Measurements from ENCODE around the gene ZBTB21. TPM values are rescaled to one million over a fixed set of nuclear protein-coding genes. Genes with fewer than 3 reads are reported as not detected.
"Not testable (repeated sequence)": the region's sequence is repeated elsewhere in the genome, so short reads cannot be mapped to it uniquely, and the experiment has no call there.

ZBTB21 gene
- total RNA-seq, 1 donor, result 60.4 TPM

- Histone ChIP-seq H3K4me3 (ENCODE audit: low read length) (no peak overlapping the region), H3K27me3 (ENCODE audit: insufficient read depth, low read length) (no peaks in the 10 kb centered on the region), H3K4me1 (ENCODE audit: insufficient read depth, low read length) (no peaks in the 10 kb centered on the region), H3K9me3 (ENCODE audit: low read depth, low read length) (no peaks in the 10 kb centered on the region)
Measured at GRCh38 chr21:42000908-42001307, 9.3 kb downstream of the ZBTB21 start.

- Histone ChIP-seq H3K9me3 (ENCODE audit: low read depth, low read length) (no peaks in the 10 kb centered on the region), H3K27me3 (ENCODE audit: insufficient read depth, low read length) (no peaks in the 10 kb centered on the region), H3K4me3 (ENCODE audit: low read length) (no peak overlapping the region), H3K4me1 (ENCODE audit: insufficient read depth, low read length) (no peaks in the 10 kb centered on the region)
Measured at GRCh38 chr21:41997657-41998056, 12.5 kb downstream of the ZBTB21 start.

GRCh38 chr21:41995577-41995976 lies 14.6 kb downstream of the ZBTB21 start:
- Histone ChIP-seq H3K4me1 (ENCODE audit: insufficient read depth, low read length) (no peaks in the 10 kb centered on the region), H3K27me3 (ENCODE audit: insufficient read depth, low read length) (no peaks in the 10 kb centered on the region), H3K4me3 (ENCODE audit: low read length) (no peak overlapping the region), H3K9me3 (ENCODE audit: low read depth, low read length) (no peaks in the 10 kb centered on the region)

- not testable (repeated sequence) for H3K9me3 ChIP-seq (ENCODE audit: low read depth, low read length); H3K4me1 ChIP-seq (ENCODE audit: insufficient read depth, low read length); H3K27me3 ChIP-seq (ENCODE audit: insufficient read depth, low read length); H3K4me3 ChIP-seq (ENCODE audit: low read length)
Measured at GRCh38 chr21:41994613-41995012, 15.5 kb downstream of the ZBTB21 start.

GRCh38 chr21:41993744-41994143 lies 16.4 kb downstream of the ZBTB21 start:
- Histone ChIP-seq H3K9me3 (ENCODE audit: low read depth, low read length) (no peaks in the 10 kb centered on the region), H3K27me3 (ENCODE audit: insufficient read depth, low read length) (no peaks in the 10 kb centered on the region), H3K4me1 (ENCODE audit: insufficient read depth, low read length) (no peaks in the 10 kb centered on the region), H3K4me3 (ENCODE audit: low read length) (no peak overlapping the region)

GRCh38 chr21:41992576-41992975 lies 17.6 kb downstream of the ZBTB21 start:
- H3K27me3 ChIP-seq (ENCODE audit: insufficient read depth, low read length), result no peaks in the 10 kb centered on the region
- H3K9me3 ChIP-seq (ENCODE audit: low read depth, low read length), result no peaks in the 10 kb centered on the region
- H3K4me1 ChIP-seq (ENCODE audit: insufficient read depth, low read length), result no peaks in the 10 kb centered on the region
- H3K4me3 ChIP-seq (ENCODE audit: low read length), result no peak overlapping the region

- H3K4me3 ChIP-seq (ENCODE audit: low read length), result no peak overlapping the region
- no peaks in the 10 kb centered on the region for H3K4me1 ChIP-seq (ENCODE audit: insufficient read depth, low read length)
- H3K27me3 ChIP-seq (ENCODE audit: insufficient read depth, low read length), result no peaks in the 10 kb centered on the region
- H3K9me3 ChIP-seq (ENCODE audit: low read depth, low read length), result no peaks in the 10 kb centered on the region
Measured at GRCh38 chr21:41991659-41992058, 18.5 kb downstream of the ZBTB21 start.

GRCh38 chr21:41989698-41990097 lies 20.5 kb downstream of the ZBTB21 start:
- H3K4me3 ChIP-seq (ENCODE audit: low read length), result no peak overlapping the region
- no peaks in the 10 kb centered on the region for H3K27me3 ChIP-seq (ENCODE audit: insufficient read depth, low read length)
- no peaks in the 10 kb centered on the region for H3K4me1 ChIP-seq (ENCODE audit: insufficient read depth, low read length)
- H3K9me3 ChIP-seq (ENCODE audit: low read depth, low read length), result no peaks in the 10 kb centered on the region

GRCh38 chr21:41987310-41987709 lies 22.9 kb downstream of the ZBTB21 start:
- Histone ChIP-seq H3K4me3 (ENCODE audit: low read length) (no peak overlapping the region), H3K27me3 (ENCODE audit: insufficient read depth, low read length) (no peaks in the 10 kb centered on the region), H3K4me1 (ENCODE audit: insufficient read depth, low read length) (no peaks in the 10 kb centered on the region), H3K9me3 (ENCODE audit: low read depth, low read length) (no peaks in the 10 kb centered on the region)

- H3K4me3 ChIP-seq (ENCODE audit: low read length), result no peak overlapping the region
Measured at GRCh38 chr21:41985662-41986416, 24.3 kb downstream of the ZBTB21 start.

GRCh38 chr21:41983229-41983628 lies 26.9 kb downstream of the ZBTB21 start:
- H3K9me3 ChIP-seq (ENCODE audit: low read depth, low read length), result no peaks in the 10 kb centered on the region
- no peaks in the 10 kb centered on the region for H3K4me1 ChIP-seq (ENCODE audit: insufficient read depth, low read length)
- H3K27me3 ChIP-seq (ENCODE audit: insufficient read depth, low read length), result no peaks in the 10 kb centered on the region
- H3K4me3 ChIP-seq (ENCODE audit: low read length), result no peak overlapping the region

More at GRCh38 chr21:41985662-41986416, 24.3 kb downstream of the ZBTB21 start:
- Histone ChIP-seq H3K27me3 (ENCODE audit: insufficient read depth, low read length) (no peaks in the 10 kb centered on the region), H3K9me3 (ENCODE audit: low read depth, low read length) (no peaks in the 10 kb centered on the region), H3K4me1 (ENCODE audit: insufficient read depth, low read length) (no peaks in the 10 kb centered on the region)

GRCh38 chr21:41980561-41980960 lies 29.6 kb downstream of the ZBTB21 start:
- Histone ChIP-seq H3K4me3 (ENCODE audit: low read length) (no peak overlapping the region), H3K9me3 (ENCODE audit: low read depth, low read length) (no peaks in the 10 kb centered on the region), H3K27me3 (ENCODE audit: insufficient read depth, low read length) (no peaks in the 10 kb centered on the region), H3K4me1 (ENCODE audit: insufficient read depth, low read length) (no peaks in the 10 kb centered on the region)

- H3K4me3 ChIP-seq (ENCODE audit: low read length), result no peak overlapping the region
- no peaks in the 10 kb centered on the region for H3K9me3 ChIP-seq (ENCODE audit: low read depth, low read length)
- H3K27me3 ChIP-seq (ENCODE audit: insufficient read depth, low read length), result no peaks in the 10 kb centered on the region
- no peaks in the 10 kb centered on the region for H3K4me1 ChIP-seq (ENCODE audit: insufficient read depth, low read length)
Measured at GRCh38 chr21:41979751-41980369, 30.3 kb downstream of the ZBTB21 start.

- Histone ChIP-seq H3K4me1 (ENCODE audit: insufficient read depth, low read length) (peaks cover 5% of the 10 kb centered on the region), H3K27me3 (ENCODE audit: insufficient read depth, low read length) (no peaks in the 10 kb centered on the region), H3K4me3 (ENCODE audit: low read length) (no peak overlapping the region), H3K9me3 (ENCODE audit: low read depth, low read length) (no peaks in the 10 kb centered on the region)
Measured at GRCh38 chr21:41979335-41979734, 30.8 kb downstream of the ZBTB21 start.

- no peak overlapping the region for H3K4me3 ChIP-seq (ENCODE audit: low read length)
- H3K9me3 ChIP-seq (ENCODE audit: low read depth, low read length), result no peaks in the 10 kb centered on the region
- peaks cover 11% of the 10 kb centered on the region for H3K4me1 ChIP-seq (ENCODE audit: insufficient read depth, low read length)
- H3K27me3 ChIP-seq (ENCODE audit: insufficient read depth, low read length), result no peaks in the 10 kb centered on the region
Measured at GRCh38 chr21:41977034-41977950, 32.9 kb downstream of the ZBTB21 start.

Measured in mononuclear cell (primary cell).